ENCODE data around the gene TTLL10.
"Not testable (repeated sequence)": the region's sequence is repeated elsewhere in the genome, so short reads cannot be mapped to it uniquely, and the experiment has no call there.

The TTLL10 gene

DNA sequence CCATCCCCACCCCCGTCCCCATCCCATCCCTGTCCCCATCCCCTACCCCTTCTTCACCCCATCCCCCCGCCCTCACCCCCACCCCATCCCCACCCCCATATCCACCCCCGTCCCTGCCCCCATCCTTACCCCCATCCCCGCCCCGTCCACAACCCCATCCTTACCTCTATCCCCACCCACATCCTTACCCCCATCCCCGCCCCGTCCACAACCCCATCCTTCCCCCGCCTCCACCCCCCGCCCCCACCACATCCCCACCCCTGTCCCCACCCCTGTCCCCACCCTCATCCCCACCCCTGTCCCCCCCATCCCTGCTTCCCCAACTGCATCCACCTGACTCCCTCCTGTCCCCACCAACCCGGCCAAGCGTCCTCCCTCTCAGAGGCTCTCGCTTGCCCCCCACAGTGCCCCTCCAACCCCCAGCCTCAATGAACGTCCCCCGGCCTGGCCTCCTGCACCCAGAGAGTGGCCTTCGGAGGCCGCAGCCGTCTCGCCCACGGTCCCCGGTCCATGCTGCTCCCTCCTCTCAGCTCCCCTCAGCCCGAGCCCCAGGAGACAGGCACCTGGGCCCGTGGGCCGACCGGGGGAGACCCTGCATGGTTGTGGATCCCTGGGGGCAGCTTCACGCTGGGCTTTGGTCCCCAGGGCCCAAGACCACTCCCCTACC, 32.3 kb upstream of the TTLL10 start:
- DNase-seq (ENCODE audit: low read depth) = no peak

DNA sequence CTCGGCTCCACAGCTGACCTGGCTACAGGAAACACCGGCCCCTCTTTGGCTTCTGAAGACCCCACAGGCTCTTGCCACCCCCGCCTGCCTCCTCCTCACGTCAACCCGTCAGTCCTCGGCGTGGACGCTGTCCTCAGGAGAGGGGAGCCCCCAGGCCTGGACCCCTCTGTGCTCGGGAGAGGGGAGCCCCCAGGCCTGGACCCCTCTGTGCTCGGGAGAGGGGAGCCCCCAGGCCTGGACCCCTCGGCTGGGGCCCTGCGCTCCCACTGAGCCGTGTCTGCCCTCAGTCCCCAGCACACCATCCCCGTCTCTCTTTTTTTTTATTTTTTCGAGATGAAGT, 31.8 kb upstream of the TTLL10 start:
- DNase-seq (ENCODE audit: low read depth) = no peak

DNA sequence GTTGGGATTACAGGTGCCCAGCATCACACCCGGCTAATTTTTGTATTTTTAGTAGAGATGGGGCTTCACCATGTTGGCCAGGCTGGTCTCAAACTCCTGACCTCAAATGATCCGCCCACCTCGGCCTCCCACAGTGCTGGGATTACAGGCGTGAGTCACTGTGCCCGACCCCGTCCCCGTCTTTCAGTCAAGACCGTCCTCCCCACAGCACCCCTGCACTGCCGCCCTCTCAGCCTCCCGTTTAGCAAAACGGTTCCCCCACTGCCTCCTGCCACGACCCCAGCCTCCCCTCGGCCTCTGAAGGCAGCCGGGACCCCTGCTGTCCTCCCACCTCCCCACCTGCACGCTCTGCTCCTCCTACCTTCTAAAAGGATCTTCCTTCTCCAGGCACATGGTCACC, 31.3 kb upstream of the TTLL10 start:
- DNase-seq (ENCODE audit: low read depth) = not testable (repeated sequence)

DNA sequence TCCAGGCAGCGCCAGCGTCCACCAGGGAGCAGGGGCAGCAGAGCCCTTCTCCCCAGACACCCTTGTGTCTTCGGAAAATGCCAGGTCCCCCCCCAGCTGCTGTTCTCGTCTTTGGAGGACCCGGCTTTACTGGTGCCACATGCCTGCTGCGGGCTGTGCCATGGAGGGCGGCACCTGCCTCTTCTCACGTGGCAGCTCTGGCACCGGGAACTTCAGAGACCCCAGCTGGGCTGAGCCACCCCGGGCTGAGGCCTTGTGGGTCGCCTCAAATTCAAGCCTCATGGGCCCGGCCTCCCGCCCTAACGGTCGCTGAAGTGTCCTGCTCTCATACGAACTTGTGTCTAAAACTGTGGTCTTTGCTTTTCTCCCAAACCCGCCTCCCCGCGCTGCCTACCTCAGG, 30.8 kb upstream of the TTLL10 start:
- no peak for DNase-seq (ENCODE audit: low read depth)

GRCh38 chr1:1143636-1144035, 30.0 kb upstream of the TTLL10 start:
- no peak for DNase-seq (ENCODE audit: low read depth)

GRCh38 chr1:1144122-1144842, 29.4 kb upstream of the TTLL10 start:
- DNase-seq (ENCODE audit: low read depth) = peak; percentile 17

DNA sequence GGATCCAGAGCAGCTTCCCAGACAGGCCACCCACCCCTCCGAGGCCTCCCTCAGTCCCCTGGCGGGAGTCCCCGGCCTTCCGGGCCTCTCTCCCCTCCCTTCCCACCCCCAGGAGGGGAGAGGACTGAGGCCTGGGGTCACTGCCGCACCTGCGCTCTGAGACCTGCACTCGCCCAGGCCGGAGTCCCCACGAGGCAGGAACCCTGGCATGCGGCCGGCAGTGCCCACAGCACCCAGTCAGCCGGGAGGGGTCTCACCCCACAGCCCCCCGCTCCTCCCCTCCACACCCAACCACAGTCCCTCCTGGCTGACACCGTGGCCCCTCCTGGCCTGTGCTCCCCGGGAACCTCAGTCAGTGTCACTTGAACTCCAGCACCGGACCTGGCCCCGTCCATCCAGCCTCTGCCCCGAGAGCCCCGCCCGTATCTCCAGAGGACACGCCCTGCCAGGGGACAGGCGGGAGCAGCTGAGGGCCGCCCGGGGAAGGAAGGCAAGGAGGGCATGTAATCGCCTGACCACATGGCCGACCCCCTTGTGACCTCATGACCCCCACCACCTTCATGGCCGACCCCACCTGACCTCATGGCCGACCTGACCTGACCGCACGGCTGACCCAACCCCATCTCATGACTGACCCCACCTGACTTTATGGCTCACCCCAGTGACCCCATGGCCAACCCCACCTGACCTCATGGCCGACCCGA, 28.7 kb upstream of the TTLL10 start:
- DNase-seq (ENCODE audit: low read depth) = no peak

DNA sequence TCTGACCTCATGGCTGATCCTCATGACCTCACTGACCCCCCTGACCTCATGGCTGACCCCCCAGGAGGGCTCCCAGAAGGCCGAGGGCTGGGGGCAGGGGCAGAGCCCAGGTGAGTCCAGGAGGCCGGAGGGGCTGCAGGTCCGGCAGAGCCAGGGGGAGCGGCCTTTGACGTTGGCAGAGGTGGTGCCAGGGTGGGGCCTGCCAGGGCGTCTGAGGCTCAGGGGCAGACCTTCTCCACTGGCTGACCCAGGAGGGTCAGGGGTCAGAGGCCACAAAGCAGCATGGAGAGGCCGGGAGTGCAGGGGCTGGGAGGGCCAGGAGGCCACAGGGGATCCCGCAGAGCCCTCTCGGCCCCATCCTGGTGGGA, 28.1 kb upstream of the TTLL10 start:
- DNase-seq (ENCODE audit: low read depth) = no peak

- no peak for DNase-seq (ENCODE audit: low read depth)
Observed at GRCh38 chr1:1146026-1146425, 27.7 kb upstream of the TTLL10 start.

GRCh38 chr1:1146596-1146995, 27.1 kb upstream of the TTLL10 start:
- no peak for DNase-seq (ENCODE audit: low read depth)

GRCh38 chr1:1148061-1148460, 25.6 kb upstream of the TTLL10 start:
- DNase-seq (ENCODE audit: low read depth) = no peak

DNA sequence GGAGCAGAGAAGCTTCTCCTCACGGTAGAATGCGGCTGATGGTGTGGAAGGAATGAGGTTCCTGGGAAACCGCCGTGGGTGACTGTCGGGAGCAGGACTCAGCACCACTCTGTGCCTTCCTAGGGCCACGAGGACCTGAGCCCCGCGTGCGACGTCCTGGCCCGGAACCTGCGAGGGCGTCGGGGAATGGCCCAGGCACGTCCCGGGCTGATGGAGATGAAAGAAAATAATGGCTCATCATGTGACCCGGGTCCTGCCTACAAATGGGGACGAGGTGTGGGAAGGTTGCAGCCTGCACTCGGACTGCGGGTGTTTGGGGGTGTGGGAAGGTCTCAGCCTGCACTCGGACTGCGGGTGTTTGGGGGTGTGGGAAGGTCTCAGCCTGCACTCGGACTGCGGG, 25.1 kb upstream of the TTLL10 start:
- no peak for DNase-seq (ENCODE audit: low read depth)

DNA sequence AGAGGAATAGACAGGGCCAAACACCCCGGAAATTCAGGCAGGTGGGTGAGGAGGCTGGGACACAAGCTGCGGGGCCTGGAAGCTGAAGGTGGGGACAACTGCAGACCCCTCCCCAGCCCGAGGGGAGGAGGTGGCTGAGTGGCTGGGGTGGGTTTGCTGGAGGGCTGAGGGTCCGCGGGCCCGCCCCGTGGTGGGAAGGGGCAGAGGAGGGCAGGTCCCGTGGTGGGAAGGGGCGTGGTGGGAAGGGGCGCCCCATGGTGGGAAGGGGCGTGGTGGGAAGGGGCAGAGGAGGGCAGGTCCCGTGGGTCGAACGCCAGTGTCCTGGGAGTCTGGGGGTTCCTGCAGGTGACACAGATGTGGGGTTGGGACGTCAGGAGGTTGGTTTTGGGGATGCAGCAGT, 24.3 kb upstream of the TTLL10 start:
- DNase-seq (ENCODE audit: low read depth) = no peak

DNA sequence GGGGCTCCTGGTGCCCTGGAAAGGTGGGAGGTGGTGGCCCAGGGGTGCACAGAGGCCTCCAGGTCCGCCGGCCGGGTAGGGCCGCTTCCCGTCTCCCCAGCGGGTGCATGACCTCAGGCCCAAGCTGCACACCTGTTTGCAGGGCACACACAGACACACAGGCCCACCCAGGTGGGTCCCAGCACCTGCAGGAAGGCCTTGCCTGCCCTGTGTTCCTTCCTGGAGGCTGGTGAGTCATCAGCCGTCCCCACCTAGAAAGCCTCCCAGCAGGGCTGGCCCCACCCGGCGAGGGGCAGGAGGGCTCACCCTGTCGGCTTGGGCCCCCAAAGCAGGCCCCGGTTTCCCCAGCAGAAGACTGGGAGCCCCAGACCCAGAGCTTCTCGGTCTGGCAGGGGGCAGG, 23.6 kb upstream of the TTLL10 start:
- no peak for DNase-seq (ENCODE audit: low read depth)

DNA sequence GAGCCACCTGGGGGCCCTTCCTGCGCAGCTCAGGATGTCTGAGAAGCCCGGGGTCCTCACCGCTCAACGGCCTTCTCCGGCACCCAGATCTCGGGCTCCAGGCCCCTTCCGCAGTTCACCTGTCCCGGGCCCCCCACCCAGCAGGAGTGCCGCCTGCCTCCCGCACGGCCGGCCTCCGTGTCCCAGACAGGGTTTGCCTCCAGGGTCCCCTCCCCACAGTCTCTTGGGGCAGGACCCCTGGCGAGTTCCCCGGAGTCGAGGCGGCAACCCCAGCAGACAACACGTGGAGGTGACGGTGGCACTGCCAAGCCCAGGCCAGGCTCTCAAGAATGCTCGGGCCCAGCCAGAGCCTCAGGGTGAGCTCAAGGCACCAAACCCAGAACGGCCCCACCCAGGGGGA, 22.4 kb upstream of the TTLL10 start:
- DNase-seq (ENCODE audit: low read depth) = no peak

GRCh38 chr1:1152431-1152830, 21.2 kb upstream of the TTLL10 start:
- DNase-seq (ENCODE audit: low read depth) = not testable (repeated sequence)

- DNase-seq (ENCODE audit: low read depth) = not testable (repeated sequence)
Observed at GRCh38 chr1:1153215-1153614, 20.5 kb upstream of the TTLL10 start.

DNA sequence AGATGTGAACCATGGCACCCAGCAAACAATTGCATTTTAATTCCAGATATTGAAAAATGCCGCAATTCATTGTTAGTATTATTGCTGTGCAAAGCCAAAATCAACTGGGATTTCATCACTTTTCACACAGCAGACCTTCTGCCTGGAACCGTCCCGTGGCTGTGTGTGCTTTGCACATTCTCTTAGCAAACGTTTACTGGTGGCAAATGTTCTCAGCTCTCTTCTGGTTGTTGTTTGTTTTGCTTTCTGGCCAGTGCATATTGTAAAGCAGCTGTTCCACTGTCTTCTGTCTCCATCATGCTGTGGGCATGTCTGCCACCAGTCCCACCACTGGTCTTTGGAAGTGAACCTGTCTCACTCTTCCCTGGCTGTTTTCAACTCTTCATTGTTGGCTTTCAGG, 19.8 kb upstream of the TTLL10 start:
- no peak for DNase-seq (ENCODE audit: low read depth)

- DNase-seq (ENCODE audit: low read depth) = no peak
Observed at GRCh38 chr1:1155258-1155657, 18.4 kb upstream of the TTLL10 start.

DNA sequence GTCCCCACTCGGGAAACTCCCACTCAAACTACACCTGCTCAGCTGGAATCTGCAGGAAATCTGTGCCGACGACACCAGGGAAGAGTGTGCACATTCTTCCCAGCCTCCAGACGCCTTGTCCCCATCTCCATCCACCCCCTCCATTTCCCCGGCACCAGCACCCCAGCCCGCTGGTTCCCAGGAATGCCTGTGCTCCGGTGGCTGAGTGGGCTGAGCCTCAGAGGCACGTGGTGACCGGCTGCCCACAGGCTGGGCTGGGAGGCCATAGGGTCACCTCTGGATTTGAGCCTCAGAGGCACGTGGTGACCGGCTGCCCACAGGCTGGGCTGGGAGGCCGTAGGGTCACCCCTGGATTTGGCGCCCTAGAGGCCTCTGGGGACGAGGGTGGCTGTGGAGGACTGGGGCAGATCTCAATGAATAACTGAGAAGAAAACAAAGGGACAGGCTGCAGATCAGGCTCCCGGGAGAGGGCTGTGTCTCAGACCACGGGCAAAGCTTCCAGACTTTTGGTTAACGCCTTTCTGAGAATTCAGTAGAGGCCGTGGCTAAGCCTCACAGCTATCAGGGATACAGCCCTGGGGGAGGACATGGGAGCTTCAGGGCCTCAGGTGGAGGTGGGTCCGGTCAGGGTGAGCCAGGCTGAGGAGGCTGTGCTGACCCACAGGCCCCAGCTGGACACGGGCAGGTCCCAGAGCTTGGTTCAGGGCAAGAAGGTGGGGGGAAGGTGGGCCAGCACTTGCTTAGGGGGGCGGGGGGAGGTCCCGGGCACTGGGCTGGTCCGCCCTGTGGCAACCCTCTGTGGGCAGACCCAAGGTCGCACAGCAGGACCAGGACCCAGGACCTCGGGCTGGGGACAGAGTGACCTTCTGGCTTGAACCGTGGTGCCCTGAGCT, 17.3 kb upstream of the TTLL10 start:
- no peak for DNase-seq (ENCODE audit: low read depth)

GRCh38 chr1:1157033-1157365, 16.7 kb upstream of the TTLL10 start:
- DNase-seq (ENCODE audit: low read depth) = no peak

DNA sequence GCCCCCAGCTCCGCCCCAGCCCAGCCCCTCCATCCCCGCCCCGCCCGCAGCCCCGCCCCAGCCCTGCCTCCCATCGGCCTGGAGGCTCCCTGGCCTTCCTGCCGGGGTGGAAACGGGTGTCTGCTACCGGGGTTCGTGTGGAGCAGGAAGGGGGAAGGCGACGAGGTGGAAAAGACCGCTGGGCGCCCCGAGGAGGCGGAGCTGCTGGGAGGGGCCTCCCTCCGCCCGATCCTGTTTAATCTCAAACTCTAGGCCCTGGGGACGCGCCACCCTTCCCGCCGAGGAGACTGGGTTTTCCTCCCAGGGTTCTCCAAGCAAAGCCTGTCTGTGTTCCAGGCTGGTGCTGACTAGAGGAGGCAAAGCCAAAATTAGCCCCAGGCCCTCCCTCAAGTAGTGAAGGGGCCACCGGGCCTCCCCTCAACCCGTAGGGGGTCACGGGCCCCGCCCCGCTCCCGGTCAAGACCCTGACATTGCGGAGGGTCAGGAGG, 16.2 kb upstream of the TTLL10 start:
- DNase-seq (ENCODE audit: low read depth) = peak; percentile 48
